CD14-positive monocyte (primary cell): ENCODE measurements around the gene FKBP5. TPM values are rescaled to one million over a fixed set of nuclear protein-coding genes. Genes with fewer than 3 reads are reported as not detected.

Experiments used
- DNase-seq, 3 donors: peaks; one replicate each; pipeline ENCODE4 v3.0.0-alpha.2; 2011 to 2022
- H2AFZ ChIP-seq: 2 replicates; pipeline ENCODE4 v1.6.0; 2012; ENCODE audit warnings: mild to moderate bottlenecking, low read depth, low read length, inconsistent platforms; ENCODE audit not compliant: insufficient read depth, poor library complexity, severe bottlenecking
- H3K27ac ChIP-seq, 2 donors: 1 replicate in 1 of 2; 2 replicates in 1 of 2; pipeline ENCODE4 v1.5.1; 2012 to 2013; ENCODE audit warnings: low read length in 2 of 2, control low read depth in 1 of 2, inconsistent platforms in 1 of 2, low read depth in 1 of 2, mild to moderate bottlenecking in 1 of 2
- H3K27me3 ChIP-seq, 2 donors: one replicate each; pipeline versions ENCODE4 v1.6.0 to v1.6.1; 2011 to 2013; ENCODE audit warnings: low read length in 2 of 2; ENCODE audit not compliant: control insufficient read depth in 2 of 2, insufficient read depth in 2 of 2
- H3K36me3 ChIP-seq, 2 donors: replicated peaks in 1 of 2; 1 replicate in 1 of 2; 2 replicates in 1 of 2; pipeline versions ENCODE4 v1.5.1 to v1.6.1; 2012 to 2013; ENCODE audit warnings: low read length in 2 of 2, control low read depth in 1 of 2, inconsistent platforms in 1 of 2, mild to moderate bottlenecking in 1 of 2; ENCODE audit not compliant: insufficient read depth in 2 of 2, control insufficient read depth in 1 of 2
- H3K4me1 ChIP-seq, 2 donors: 1 replicate in 1 of 2; 2 replicates in 1 of 2; pipeline versions ENCODE4 v1.5.1 to v1.6.1; 2012 to 2013; ENCODE audit warnings: low read length in 2 of 2, control low read depth in 1 of 2, inconsistent platforms in 1 of 2, mild to moderate bottlenecking in 1 of 2, moderate library complexity in 1 of 2; ENCODE audit not compliant: insufficient read depth in 2 of 2, control insufficient read depth in 1 of 2
- H3K4me2 ChIP-seq: replicated peaks from 2 replicates; pipeline ENCODE3; 2012; ENCODE audit warnings: low read length, moderate library complexity, mild to moderate bottlenecking; ENCODE audit not compliant: poor library complexity, severe bottlenecking; ENCODE audit errors: extremely low read depth
- H3K4me3 ChIP-seq, 3 experiments: fragments of 200-600 bp in 1 of 3; sonication (generic) in 1 of 3; replicated peaks in 1 of 3; 1 replicate in 2 of 3; 2 replicates in 1 of 3; pipeline ENCODE4 v1.5.1; 2011 to 2013; ENCODE audit warnings: low read length in 3 of 3, mild to moderate bottlenecking in 3 of 3, control low read depth in 2 of 3, low read depth in 2 of 3, inconsistent platforms in 1 of 3, moderate library complexity in 1 of 3
- H3K79me2 ChIP-seq: 2 replicates; pipeline ENCODE4 v1.6.0; 2012; ENCODE audit warnings: mild to moderate bottlenecking, control low read depth, inconsistent platforms, low read length, moderate library complexity; ENCODE audit not compliant: insufficient read depth
- H3K9ac ChIP-seq: 2 replicates; pipeline ENCODE4 v1.6.0; 2017; ENCODE audit warnings: low read length, mild to moderate bottlenecking; ENCODE audit not compliant: insufficient read depth, poor library complexity, severe bottlenecking
- H3K9me3 ChIP-seq, 2 donors: replicated peaks in 1 of 2; 1 replicate in 1 of 2; 2 replicates in 1 of 2; pipeline versions ENCODE4 v1.5.1 to v1.6.1; 2012 to 2013; ENCODE audit warnings: low read length in 2 of 2, control low read depth in 1 of 2; ENCODE audit not compliant: control insufficient read depth in 1 of 2, insufficient read depth in 1 of 2
- H4K20me1 ChIP-seq: 2 replicates; pipeline ENCODE4 v1.6.0; 2012; ENCODE audit warnings: mild to moderate bottlenecking, low read length, control low read depth, moderate library complexity; ENCODE audit not compliant: insufficient read depth
- H3K27ac Mint-ChIP-seq, 7 donors: one replicate each; pipeline ENCODE4 v1.8.0; 2020; ENCODE audit warnings: mild to moderate bottlenecking in 7 of 7, mixed read lengths in 7 of 7, moderate library complexity in 6 of 7, inconsistent platforms in 2 of 7
- H3K27me3 Mint-ChIP-seq, 3 donors: one replicate each; pipeline ENCODE4 v1.8.0; 2021 to 2022; ENCODE audit warnings: low read depth in 3 of 3, mild to moderate bottlenecking in 3 of 3, mixed read lengths in 3 of 3, moderate library complexity in 3 of 3, inconsistent platforms in 1 of 3
- H3K36me3 Mint-ChIP-seq, 2 donors: one replicate each; pipeline ENCODE4 v1.8.0; 2020; ENCODE audit warnings: mixed read lengths in 2 of 2, inconsistent platforms in 1 of 2, mild to moderate bottlenecking in 1 of 2
- H3K4me1 Mint-ChIP-seq: one replicate; pipeline ENCODE4 v1.8.0; 2020; ENCODE audit warnings: mild to moderate bottlenecking, mixed read lengths
- H3K4me3 Mint-ChIP-seq, 2 donors: one replicate each; pipeline ENCODE4 v1.8.0; 2020; ENCODE audit warnings: mild to moderate bottlenecking in 2 of 2, mixed read lengths in 2 of 2, moderate library complexity in 1 of 2
- H3K9me3 Mint-ChIP-seq, 7 donors: one replicate each; pipeline ENCODE4 v1.8.0; 2020 to 2022; ENCODE audit warnings: mixed read lengths in 7 of 7, mild to moderate bottlenecking in 6 of 7, moderate library complexity in 6 of 7, inconsistent platforms in 2 of 7
- CTCF ChIP-seq: fragments of 200-600 bp; IDR thresholded peaks from one replicate; pipeline ENCODE4 v1.8.0; 2022; ENCODE audit warnings: antibody characterized with exemption, mild to moderate bottlenecking
- WGBS: methylation state at CpG from one replicate; pipeline ENCODE4 v1.1.5; 2013; ENCODE audit warnings: missing lambda C conversion rate; ENCODE audit not compliant: insufficient coverage; 5-methylcytosine and 5-hydroxymethylcytosine counted together
- intact Hi-C, 2 donors: fragments of 100-400 bp; cut with micrococcal nuclease; formaldehyde crosslinking; loops; one replicate each; pipeline versions ENCODE4 v1.15.0 to v1.15.1; 2023
- polyA plus RNA-seq, 3 donors: library from polyadenylated mRNA; depleted of rRNA in 1 of 3; unstranded in 2 of 3; stranded (reverse) in 1 of 3; fragments of 300-500 nt in 2 of 3; fragments of >200 nt in 1 of 3; fragmentation: Illumina TruSeq in 2 of 3; gene quantifications; 1 replicate in 2 of 3; 2 replicates in 1 of 3; pipeline ENCODE4 v1.2.3, GENCODE V29; 2012 to 2021

Gene FKBP5
- polyA plus RNA-seq, 3 donors, result 20.2 to 58.5 (median 56.9) TPM

GRCh38 chr6:35736982-35737412, 48.3 kb upstream of the FKBP5 start, which contains the start of gene ARMC12:
ARMC12 (plus strand) TSS chr6:35737032; CDS start chr6:35737109, 77 bp downstream.
- H3K27me3 ChIP-seq, result no peaks in the 10 kb centered on the region
- intact Hi-C loops, result loop anchor here (1.0 to 10.0 kb wide), 4 partner anchors 153 to 442 kb away; partner anchors contain the start of gene DEF6 (in 1 of the 2)
- no peak within 1 kb of the TSS for H2AFZ ChIP-seq
- Mint-ChIP-seq H3K4me1 (peaks cover 30% of the 10 kb centered on the region), H3K36me3 (no peaks in the 10 kb centered on the region), H3K4me3 (no peak within 1 kb of the TSS), H3K9me3 (peaks cover 0 to 2% (median 0%) of the 10 kb centered on the region in 7 donors), H3K27ac (peak within 1 kb of the TSS in 4 of 7 donors; percentile 27 to 84 (median 59)), H3K27me3 (no peaks in the 10 kb centered on the region)
- no peak within 1 kb of the TSS for H3K4me2 ChIP-seq
- H3K79me2 ChIP-seq, result no peaks in the 10 kb centered on the region
- no peak for DNase-seq
- H3K9ac ChIP-seq, result no peak within 1 kb of the TSS
- 91% methylated on average over 7 of the region's 10 CpGs for WGBS
- no peak within 1 kb of the TSS for H3K4me3 ChIP-seq
- H3K9me3 ChIP-seq, result no peaks in the 10 kb centered on the region
- no peaks in the 10 kb centered on the region for H3K36me3 ChIP-seq
- TF ChIP-seq CTCF, result no peak
- no peaks in the 10 kb centered on the region for H4K20me1 ChIP-seq
- no peak within 1 kb of the TSS for H3K27ac ChIP-seq
- H3K4me1 ChIP-seq, result peaks cover 20 to 41% of the 10 kb centered on the region in 2 donors

DNA sequence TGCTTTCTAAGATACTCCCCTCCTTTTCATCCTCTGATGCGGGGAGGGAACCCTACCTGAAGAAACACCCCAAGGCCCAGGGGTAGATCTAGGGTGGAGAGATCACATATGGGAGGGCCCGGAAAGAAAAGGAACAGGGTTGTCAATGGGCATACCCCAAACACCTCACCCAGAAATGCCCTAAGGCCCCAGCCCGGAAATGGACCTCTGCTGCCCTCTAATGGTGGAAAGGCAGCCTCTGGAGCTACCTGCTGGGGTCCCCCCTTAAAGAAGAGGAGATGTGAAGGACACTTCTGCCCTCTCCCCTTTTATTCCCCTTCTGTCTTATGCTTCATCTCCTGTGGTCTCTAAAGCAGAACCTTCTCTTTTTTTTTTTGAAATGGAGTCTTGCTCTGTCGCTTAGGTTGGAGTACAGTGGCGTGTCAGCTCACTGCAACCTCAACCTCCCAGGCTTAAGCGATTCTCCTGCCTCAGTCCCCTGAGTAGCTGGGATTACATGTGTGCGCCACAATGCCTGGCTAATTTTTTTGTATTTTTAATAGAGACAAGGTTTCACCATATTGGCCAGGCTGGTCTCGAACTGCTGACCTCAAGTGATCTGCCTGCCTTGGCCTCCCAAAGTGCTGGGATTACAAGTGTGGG, 47.7 kb upstream of the FKBP5 start:
- intact Hi-C loops, result loop anchor here (2.0 to 10.0 kb wide), 3 partner anchors 154 to 442 kb away; partner anchors contain the start of gene DEF6 (in 1 of the 2)
- Histone ChIP-seq H3K36me3 (no peaks in the 10 kb centered on the region), H3K4me2 (no peak overlapping the region), H3K27ac (no peak overlapping the region), H3K4me3 (no peak overlapping the region), H3K27me3 (no peaks in the 10 kb centered on the region), H3K9me3 (no peaks in the 10 kb centered on the region), H4K20me1 (no peaks in the 10 kb centered on the region), H3K79me2 (no peaks in the 10 kb centered on the region), H2AFZ (no peak overlapping the region), H3K4me1 (peaks cover 20 to 44% of the 10 kb centered on the region in 2 donors), H3K9ac (no peak overlapping the region)
- no peaks in the 10 kb centered on the region for H3K27me3 Mint-ChIP-seq
- DNase-seq, result peak; percentile 56 to 73 (median 69)
- H3K27ac Mint-ChIP-seq, result peak overlapping the region in 1 of 7 donors; percentile 27
- H3K36me3 Mint-ChIP-seq, result no peaks in the 10 kb centered on the region
- peak; percentile 88 for TF ChIP-seq CTCF
- peaks cover 0 to 2% (median 0%) of the 10 kb centered on the region in 7 donors for H3K9me3 Mint-ChIP-seq
- no peak overlapping the region for H3K4me3 Mint-ChIP-seq
- WGBS, result 92% methylated on average over 1 of the region's 8 CpGs
- peaks cover 31% of the 10 kb centered on the region for H3K4me1 Mint-ChIP-seq
